GM18907 (cell line): ENCODE data around the gene FBLN2.
"Not testable (repeated sequence)": the region's sequence is repeated elsewhere in the genome, so short reads cannot be mapped to it uniquely, and the experiment has no call there.

Experiments
- ATAC-seq: cut with Tn5 transposase; IDR thresholded peaks from one replicate; pipeline ENCODE4 v1.9.1; 2021; ENCODE audit warnings: mild to moderate bottlenecking, moderate library complexity; ENCODE audit not compliant: unreplicated experiment

Gene FBLN2

GRCh38 chr3:13544951-13545651, 3.8 kb upstream of the FBLN2 start:
- ATAC-seq: no peak

GRCh38 chr3:13545952-13546454, 2.9 kb upstream of the FBLN2 start:
- ATAC-seq: no peak

GRCh38 chr3:13546667-13547171, 2.2 kb upstream of the FBLN2 start:
- no peak for ATAC-seq

GRCh38 chr3:13547591-13548371, 1.1 kb upstream of the FBLN2 start:
- no peak for ATAC-seq

- ATAC-seq: no peak
Measured at GRCh38 chr3:13549623-13550422, 898 bp downstream of the FBLN2 start.

GRCh38 chr3:13550423-13550690, 1.4 kb downstream of the FBLN2 start:
- ATAC-seq: no peak

- no peak for ATAC-seq
Measured at GRCh38 chr3:13550791-13551360, 2.0 kb downstream of the FBLN2 start.

- ATAC-seq: no peak
Measured at GRCh38 chr3:13552857-13553652, 4.1 kb downstream of the FBLN2 start.

- no peak for ATAC-seq
Measured at GRCh38 chr3:13553686-13554085, 4.8 kb downstream of the FBLN2 start.

GRCh38 chr3:13555753-13556152, 6.8 kb downstream of the FBLN2 start:
- ATAC-seq: no peak

- ATAC-seq: no peak
Measured at GRCh38 chr3:13556207-13556606, 7.3 kb downstream of the FBLN2 start.

GRCh38 chr3:13556917-13557316, 8.0 kb downstream of the FBLN2 start:
- ATAC-seq: no peak

GRCh38 chr3:13557417-13557816, 8.5 kb downstream of the FBLN2 start:
- no peak for ATAC-seq

GRCh38 chr3:13557926-13558325, 9.0 kb downstream of the FBLN2 start:
- ATAC-seq: no peak

- no peak for ATAC-seq
Measured at GRCh38 chr3:13558651-13559050, 9.7 kb downstream of the FBLN2 start.

GRCh38 chr3:13559764-13560525, 11.0 kb downstream of the FBLN2 start:
- no peak for ATAC-seq

GRCh38 chr3:13561376-13561775, 12.5 kb downstream of the FBLN2 start:
- ATAC-seq: no peak

GRCh38 chr3:13561967-13562366, 13.0 kb downstream of the FBLN2 start:
- ATAC-seq: no peak

GRCh38 chr3:13562421-13562820, 13.5 kb downstream of the FBLN2 start:
- ATAC-seq: not testable (repeated sequence)

GRCh38 chr3:13563321-13563720, 14.4 kb downstream of the FBLN2 start:
- no peak for ATAC-seq
